Measurements from ENCODE around the gene ZMYND15. TPM values are rescaled to one million over a fixed set of nuclear protein-coding genes. Genes with fewer than 3 reads are reported as not detected.

The ZMYND15 gene
- total RNA-seq, 1 experiment from 2014 or later = 0.42 TPM

GRCh38 chr17:4709794-4710692 lies 29.6 kb upstream of the ZMYND15 start, which contains the start of gene ARRB2:
Gene ARRB2, plus strand, starts transcription at chr17:4710632. Its CDS starts 90 bp downstream, at chr17:4710722.
- peak within 1 kb of the TSS; percentile 79 to 95 (median 86); a peak in 6 of 7 replicates for H3K27ac Mint-ChIP-seq
- peaks cover 0 to 4% of the 10 kb centered on the region in 2 experiments; a peak in 3 of 5 replicates for H3K9me3 Mint-ChIP-seq
- H3K4me3 Mint-ChIP-seq = peak within 1 kb of the TSS; percentile 80 to 81
- H2AFZ ChIP-seq (ENCODE audit: low read length) = no peak within 1 kb of the TSS
- no peaks in the 10 kb centered on the region for H3K27me3 ChIP-seq (ENCODE audit: insufficient read depth, low read length)
- H4K5ac ChIP-seq (ENCODE audit: insufficient read length, low read depth, low read length) = no peak within 1 kb of the TSS
- H3K23ac ChIP-seq (ENCODE audit: insufficient read length, low read depth, low read length) = no peak within 1 kb of the TSS
- H3K27me3 Mint-ChIP-seq (ENCODE audit: low read depth) = peaks cover 6% of the 10 kb centered on the region
- DNase-seq = peak; percentile 98
- H4K8ac ChIP-seq (replicated peaks; ENCODE audit: insufficient read length, low read depth, low read length) = no peak within 1 kb of the TSS
- H2BK120ac ChIP-seq (ENCODE audit: low read depth, low read length, poor library complexity, severe bottlenecking) = no peak within 1 kb of the TSS
- H3K14ac ChIP-seq (ENCODE audit: insufficient read depth, low read length) = peak within 1 kb of the TSS; percentile 69
- H3K23me2 ChIP-seq (ENCODE audit: insufficient read length, low read depth, low read length, poor library complexity, severe bottlenecking) = peaks cover 13% of the 10 kb centered on the region
- peaks cover 2 to 10% (median 10%) of the 10 kb centered on the region in 3 experiments; a peak in 5 of 7 replicates for H3K36me3 Mint-ChIP-seq (ENCODE audit: insufficient read depth in 1 of 3, low read depth in 3 of 3)
- TF ChIP-seq CTCF (conservative IDR thresholded peaks at IDR 0.05) = peak; percentile 66
- H2AK5ac ChIP-seq (ENCODE audit: insufficient read length, low read length) = no peak within 1 kb of the TSS
- H3K4me1 ChIP-seq (ENCODE audit: insufficient read depth, low read length) = no peaks in the 10 kb centered on the region
- no CpG with 5 or more reads among the region's 67 CpGs for WGBS (ENCODE audit: extremely low coverage, insufficient read length, low lambda C conversion rate)
- no peak within 1 kb of the TSS; the same call in 1 of the 2 replicates for H2BK15ac ChIP-seq (ENCODE audit: low read depth, low read length)
- H3K4me1 Mint-ChIP-seq = peaks cover 28 to 37% of the 10 kb centered on the region in 2 experiments
- H3K56ac ChIP-seq (ENCODE audit: insufficient read length, low read depth, low read length) = no peak within 1 kb of the TSS
- no peak within 1 kb of the TSS for H2BK20ac ChIP-seq (ENCODE audit: low read depth, low read length, poor library complexity, severe bottlenecking)
- no peak within 1 kb of the TSS for H4K91ac ChIP-seq (ENCODE audit: insufficient read length, low read depth, low read length)
- no peak within 1 kb of the TSS for H3K4ac ChIP-seq (ENCODE audit: low read depth, low read length)
- H3K79me2 ChIP-seq (ENCODE audit: insufficient read depth, low read length) = no peaks in the 10 kb centered on the region; the same call in 1 of the 2 replicates
- no peaks in the 10 kb centered on the region for H3K9me3 ChIP-seq (ENCODE audit: control insufficient read depth, low read depth, low read length)
- H3K79me1 ChIP-seq (ENCODE audit: insufficient read depth, low read depth, low read length, poor library complexity, severe bottlenecking) = no peaks in the 10 kb centered on the region
- no peak within 1 kb of the TSS for H3T11ph ChIP-seq (ENCODE audit: low read length)
- peak within 1 kb of the TSS; percentile 55 for H3K18ac ChIP-seq (ENCODE audit: insufficient read length, low read depth, low read length)
- H3K9ac ChIP-seq (ENCODE audit: extremely low read depth, insufficient read length, low read length) = peak within 1 kb of the TSS; percentile 52
- H3K4me2 ChIP-seq (ENCODE audit: insufficient read depth, insufficient read length, low read length) = peak within 1 kb of the TSS; percentile 73
- H4K20me1 ChIP-seq (ENCODE audit: control insufficient read depth, insufficient read depth, insufficient read length) = no peaks in the 10 kb centered on the region
- H2BK5ac ChIP-seq (ENCODE audit: insufficient read length, low read length) = no peak within 1 kb of the TSS
- H2BK12ac ChIP-seq (ENCODE audit: insufficient read length, low read depth, low read length) = no peak within 1 kb of the TSS
- H3K27ac ChIP-seq (ENCODE audit: insufficient read length, low read depth, low read length) = no peak within 1 kb of the TSS
